Stimulated activated CD4-positive, alpha-beta T cell treated with anti-CD3 and anti-CD28 coated beads, Interleukin-1b, Interleukin-23, amount 100 ng/mL, for 1 hour (primary cell): ENCODE results near the gene CHRM4.
"Not testable (repeated sequence)": the region's sequence is repeated elsewhere in the genome, so short reads cannot be mapped to it uniquely, and the experiment has no call there.

Source experiments
- DNase-seq, 2 donors: peaks; one replicate each; pipeline ENCODE4 v3.0.0-alpha.2; 2020; ENCODE audit warnings: low read depth in 2 of 2

Gene CHRM4

GRCh38 chr11:46381819-46382645 lies 9.5 kb downstream of the CHRM4 start:
- DNase-seq: no peak

- no peak for DNase-seq
These were observed 10.3 kb downstream of the CHRM4 start, which contains the start of gene MDK for GRCh38 chr11:46381048-46381818. Gene MDK, plus strand, starts transcription at chr11:46381669. Its CDS starts 389 bp downstream, at chr11:46382058.

- DNase-seq: peak in 1 of 2 donors; percentile 51
These were observed 11.1 kb downstream of the CHRM4 start for GRCh38 chr11:46380340-46381047.

GRCh38 chr11:46379482-46380293 lies 11.9 kb downstream of the CHRM4 start:
- DNase-seq: not testable (repeated sequence)

GRCh38 chr11:46378811-46379481 lies 12.6 kb downstream of the CHRM4 start:
- no peak for DNase-seq

GRCh38 chr11:46378296-46378695 lies 13.3 kb downstream of the CHRM4 start:
- no peak for DNase-seq

DNA sequence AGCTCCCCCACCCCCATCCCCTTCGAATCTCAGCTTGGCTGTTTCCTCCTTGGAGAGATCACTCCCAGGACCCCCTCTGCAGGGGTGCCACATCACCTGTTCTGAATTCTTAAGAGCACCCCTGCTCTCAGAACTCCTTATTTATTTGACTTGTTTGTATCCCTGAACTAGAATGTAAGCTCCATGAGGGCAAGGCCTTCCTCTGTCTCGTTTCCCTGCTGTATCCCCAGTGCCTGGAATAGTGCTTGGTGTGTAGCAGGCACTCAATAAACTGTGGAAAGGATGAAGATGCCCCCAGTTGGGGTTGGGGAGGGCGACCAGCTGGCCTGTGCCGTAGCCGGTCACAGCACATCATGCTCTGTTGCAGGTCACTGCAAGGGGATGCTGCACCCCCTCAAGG lies 13.7 kb downstream of the CHRM4 start:
- no peak for DNase-seq

DNA sequence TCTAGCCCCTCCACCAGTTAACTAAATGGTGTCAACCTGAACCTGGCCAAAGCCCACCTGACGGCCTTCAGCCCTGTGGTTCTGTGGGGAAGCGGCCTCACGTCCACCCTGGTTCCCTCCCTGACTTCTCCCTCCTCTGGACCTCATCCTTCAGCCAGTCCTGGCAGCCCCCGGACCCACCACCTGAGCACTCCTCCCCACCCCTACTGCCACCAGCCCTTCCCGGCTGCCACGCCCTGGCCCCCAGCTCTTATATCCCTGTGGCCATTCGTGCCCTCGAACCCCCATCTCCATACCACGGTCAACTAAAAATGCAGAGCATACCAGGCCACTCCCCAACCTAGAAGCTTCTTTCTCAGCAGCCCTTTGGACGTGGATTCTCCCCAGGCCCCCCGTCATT lies 14.3 kb downstream of the CHRM4 start:
- no peak for DNase-seq

- DNase-seq: no peak
These were observed 15.1 kb downstream of the CHRM4 start for GRCh38 chr11:46376258-46377050.

GRCh38 chr11:46375392-46376101 lies 16.0 kb downstream of the CHRM4 start:
- no peak for DNase-seq

DNA sequence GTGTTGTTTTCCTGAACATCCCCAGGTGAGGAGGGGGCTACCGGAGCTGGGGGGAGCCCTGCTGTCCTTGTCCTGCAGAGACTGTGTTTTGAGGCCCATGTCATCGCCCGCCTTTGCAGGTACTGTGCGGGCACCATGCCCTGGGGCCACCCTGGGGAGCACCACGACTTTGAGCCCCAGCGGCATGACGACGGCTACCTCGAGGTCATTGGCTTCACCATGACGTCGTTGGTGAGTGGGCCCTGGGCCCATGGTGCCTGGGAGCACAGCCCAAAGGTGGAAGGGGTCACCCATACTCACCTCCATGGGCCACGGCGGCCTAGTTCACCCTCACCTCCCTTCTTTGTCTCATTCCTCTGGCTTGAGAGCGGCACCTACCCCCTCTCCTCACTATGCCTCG lies 16.8 kb downstream of the CHRM4 start:
- DNase-seq: no peak

GRCh38 chr11:46373787-46374740 lies 17.5 kb downstream of the CHRM4 start:
- DNase-seq: no peak

DNA sequence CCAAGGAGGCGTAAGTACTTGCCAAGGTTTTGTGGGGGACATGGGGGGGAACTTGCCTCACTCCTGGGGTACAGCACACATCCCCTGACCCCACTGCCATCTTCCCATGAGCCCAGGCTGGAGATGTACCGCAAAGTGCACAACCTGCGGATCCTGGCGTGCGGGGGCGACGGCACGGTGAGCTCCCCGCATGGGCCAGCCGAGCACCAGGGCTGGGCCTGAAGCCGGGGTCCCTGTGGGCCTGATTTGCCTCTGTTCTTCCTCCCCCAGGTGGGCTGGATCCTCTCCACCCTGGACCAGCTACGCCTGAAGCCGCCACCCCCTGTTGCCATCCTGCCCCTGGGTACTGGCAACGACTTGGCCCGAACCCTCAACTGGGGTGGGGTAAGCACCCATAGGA lies 19.1 kb downstream of the CHRM4 start:
- DNase-seq: not testable (repeated sequence)

- no peak for DNase-seq
These were observed 19.5 kb downstream of the CHRM4 start for GRCh38 chr11:46372086-46372485.

- DNase-seq: not testable (repeated sequence)
These were observed 20.3 kb downstream of the CHRM4 start for GRCh38 chr11:46371262-46371661.

GRCh38 chr11:46370253-46370652 lies 21.3 kb downstream of the CHRM4 start:
- DNase-seq: no peak

GRCh38 chr11:46369458-46370152 lies 22.0 kb downstream of the CHRM4 start:
- DNase-seq: no peak

- DNase-seq: no peak
These were observed 23.7 kb downstream of the CHRM4 start for GRCh38 chr11:46367916-46368267.
